ENCODE measurements around the gene BLVRB. TPM values are rescaled to one million over a fixed set of nuclear protein-coding genes. Genes with fewer than 3 reads are reported as not detected.

The BLVRB gene
- total RNA-seq, 4 donors from 2014 or later: 51.5 to 206 (median 115) TPM

- Histone ChIP-seq H3K9me3 (no peaks in the 10 kb centered on the region), H3K27ac (no peak overlapping the region), H3K36me3 (no peaks in the 10 kb centered on the region), H3K4me3 (no peak overlapping the region), H3K4me1 (peaks cover 0 to 6% of the 10 kb centered on the region in 2 donors), H3K27me3 (no peaks in the 10 kb centered on the region)
- no peak for DNase-seq
- intact Hi-C loops (cut with DNase I; ENCODE audit: low total_unique reads): loop anchor here (10.0 kb wide), 1 partner anchor 136 kb away; the partner anchor contains the start of gene LTBP4
- TF ChIP-seq POLR2A (IDR thresholded peaks at IDR 0.05): no peak
These were observed 3.5 kb upstream of the BLVRB start for GRCh38 chr19:40469011-40469410.

GRCh38 chr19:40466985-40467734, 1.6 kb upstream of the BLVRB start, which contains the start of gene SPTBN4:
SPTBN4 (plus strand) TSS chr19:40467001; CDS start chr19:40472622, 5,621 bp downstream.
- Histone ChIP-seq H3K27me3 (no peaks in the 10 kb centered on the region), H3K36me3 (no peaks in the 10 kb centered on the region), H3K9me3 (no peaks in the 10 kb centered on the region), H3K27ac (peak within 1 kb of the TSS; percentile 29 to 66), H3K4me3 (peak within 1 kb of the TSS; percentile 53 to 84), H3K4me1 (peaks cover 0 to 6% of the 10 kb centered on the region in 2 donors)
- peak in 1 of 2 donors; percentile 26 for DNase-seq
- TF ChIP-seq POLR2A (IDR thresholded peaks at IDR 0.05): no peak
- no peak for TF ChIP-seq CTCF (IDR thresholded peaks at IDR 0.05)
- intact Hi-C loops (cut with DNase I; ENCODE audit: low total_unique reads): loop anchor here (10.0 kb wide), 1 partner anchor 138 kb away; the partner anchor contains the start of gene LTBP4

- DNase-seq: peak; percentile 40 to 48
- H3K36me3 ChIP-seq: no peaks in the 10 kb centered on the region
- H3K27me3 ChIP-seq: no peaks in the 10 kb centered on the region
- no peak for TF ChIP-seq CTCF (IDR thresholded peaks at IDR 0.05)
- peak overlapping the region; percentile 53 to 84 for H3K4me3 ChIP-seq
- peak overlapping the region; percentile 29 to 66 for H3K27ac ChIP-seq
- no peaks in the 10 kb centered on the region for H3K9me3 ChIP-seq
- intact Hi-C loops (cut with DNase I; ENCODE audit: low total_unique reads): loop anchor here (10.0 kb wide), 1 partner anchor 138 kb away; the partner anchor contains the start of gene LTBP4
- H3K4me1 ChIP-seq: peaks cover 0 to 6% of the 10 kb centered on the region in 2 donors
These were observed 857 bp upstream of the BLVRB start for GRCh38 chr19:40466219-40466984.

GRCh38 chr19:40465025-40465556, 454 bp downstream of the BLVRB start:
- Histone ChIP-seq H3K36me3 (no peaks in the 10 kb centered on the region), H3K9me3 (no peaks in the 10 kb centered on the region), H3K27ac (peak overlapping the region; percentile 87 to 92), H3K27me3 (no peaks in the 10 kb centered on the region), H3K4me3 (peak overlapping the region; percentile 64 to 84), H3K4me1 (peaks cover 0 to 6% of the 10 kb centered on the region in 2 donors)
- intact Hi-C loops (cut with DNase I; ENCODE audit: low total_unique reads): loop anchor here (10.0 kb wide), 1 partner anchor 140 kb away; the partner anchor contains the start of gene LTBP4
- TF ChIP-seq CTCF (IDR thresholded peaks at IDR 0.05) (no peak), POLR2A (IDR thresholded peaks at IDR 0.05) (no peak)
- DNase-seq: no peak

All from uterus (tissue), 4 donors.